T-helper 1 cell treated with Interleukin-12 subunit alpha and Interleukin-12 subunit beta and Interleukin-4 antibody, amounts not matched to agents 30 μg/mL and 1 μg/mL, for 36 hours (primary cell): ENCODE data around the gene VEPH1.

ENCODE experiments used
- H3K27ac Mint-ChIP-seq: one replicate; pipeline ENCODE4 v1.8.0; 2021; ENCODE audit warnings: mild to moderate bottlenecking, mixed read lengths
- H3K27me3 Mint-ChIP-seq: one replicate; pipeline ENCODE4 v1.8.0; 2021; ENCODE audit warnings: low read depth, mixed read lengths
- H3K36me3 Mint-ChIP-seq: one replicate; pipeline ENCODE4 v1.8.0; 2021; ENCODE audit warnings: low read depth, mixed read lengths
- H3K4me1 Mint-ChIP-seq: one replicate; pipeline ENCODE4 v1.8.0; 2021; ENCODE audit warnings: low read depth, mixed read lengths
- H3K4me3 Mint-ChIP-seq: one replicate; pipeline ENCODE4 v1.8.0; 2021; ENCODE audit warnings: mild to moderate bottlenecking, moderate library complexity, mixed read lengths
- H3K9me3 Mint-ChIP-seq: one replicate; pipeline ENCODE4 v1.8.0; 2021; ENCODE audit warnings: mixed read lengths

Gene VEPH1

GRCh38 chr3:157297328-157297915, 205.8 kb downstream of the VEPH1 start:
- Mint-ChIP-seq H3K27ac (no peak overlapping the region), H3K4me1 (no peaks in the 10 kb centered on the region), H3K9me3 (no peaks in the 10 kb centered on the region), H3K27me3 (peaks cover 3% of the 10 kb centered on the region), H3K4me3 (no peak overlapping the region), H3K36me3 (no peaks in the 10 kb centered on the region)

GRCh38 chr3:157294953-157295352, 208.3 kb downstream of the VEPH1 start:
- no peak overlapping the region for H3K4me3 Mint-ChIP-seq
- H3K27me3 Mint-ChIP-seq, result peaks cover 3% of the 10 kb centered on the region
- no peaks in the 10 kb centered on the region for H3K4me1 Mint-ChIP-seq
- no peaks in the 10 kb centered on the region for H3K36me3 Mint-ChIP-seq
- H3K9me3 Mint-ChIP-seq, result no peaks in the 10 kb centered on the region
- no peak overlapping the region for H3K27ac Mint-ChIP-seq

DNA sequence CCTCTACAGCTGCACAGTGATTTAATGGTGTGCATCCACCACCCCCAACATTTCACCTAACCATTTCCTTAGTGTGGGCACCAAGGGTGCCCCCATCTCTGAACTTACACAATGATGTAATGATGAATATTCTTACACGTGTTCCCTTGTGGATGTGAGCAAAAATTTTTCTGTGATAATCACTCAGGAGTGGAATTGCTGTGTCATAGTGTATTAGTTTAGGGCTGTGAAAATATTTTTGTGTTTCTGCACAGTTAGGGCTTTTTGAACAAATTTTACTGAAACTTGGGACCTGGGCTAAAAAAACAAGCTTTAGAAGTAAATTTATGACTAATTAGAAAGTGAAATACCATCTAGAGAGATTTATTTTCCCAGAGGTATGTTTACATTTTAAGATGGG, 208.7 kb downstream of the VEPH1 start:
- no peaks in the 10 kb centered on the region for H3K9me3 Mint-ChIP-seq
- peaks cover 3% of the 10 kb centered on the region for H3K27me3 Mint-ChIP-seq
- H3K4me1 Mint-ChIP-seq, result no peaks in the 10 kb centered on the region
- no peak overlapping the region for H3K27ac Mint-ChIP-seq
- H3K4me3 Mint-ChIP-seq, result no peak overlapping the region
- H3K36me3 Mint-ChIP-seq, result no peaks in the 10 kb centered on the region

GRCh38 chr3:157290766-157291165, 212.4 kb downstream of the VEPH1 start:
- Mint-ChIP-seq H3K27ac (no peak overlapping the region), H3K27me3 (peaks cover 3% of the 10 kb centered on the region), H3K36me3 (no peaks in the 10 kb centered on the region), H3K4me3 (no peak overlapping the region), H3K4me1 (no peaks in the 10 kb centered on the region), H3K9me3 (no peaks in the 10 kb centered on the region)

- Mint-ChIP-seq H3K4me3 (no peak overlapping the region), H3K27ac (no peak overlapping the region), H3K4me1 (no peaks in the 10 kb centered on the region), H3K27me3 (no peaks in the 10 kb centered on the region), H3K36me3 (no peaks in the 10 kb centered on the region), H3K9me3 (no peaks in the 10 kb centered on the region)
Observed at GRCh38 chr3:157285966-157286365, 217.2 kb downstream of the VEPH1 start.

DNA sequence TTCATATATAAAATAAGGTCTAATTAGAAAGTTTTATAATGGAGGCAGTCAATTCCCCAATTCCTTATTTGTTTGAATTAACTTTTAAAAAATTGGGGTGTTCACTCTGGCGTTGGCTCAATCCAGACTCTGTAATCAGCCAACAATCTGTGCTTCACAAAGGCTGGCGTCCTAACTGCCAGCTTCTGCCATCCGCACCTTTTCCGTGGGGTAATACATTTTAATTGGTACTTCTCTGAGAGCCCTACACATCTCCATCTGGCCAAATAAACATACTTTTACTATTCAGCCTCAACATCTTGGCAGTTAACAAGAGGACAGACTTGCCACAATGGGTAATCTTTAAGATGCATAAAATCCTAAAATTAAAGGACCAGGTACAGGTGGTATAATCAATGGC, 218.1 kb downstream of the VEPH1 start:
- Mint-ChIP-seq H3K9me3 (no peaks in the 10 kb centered on the region), H3K4me3 (no peak overlapping the region), H3K27ac (no peak overlapping the region), H3K4me1 (no peaks in the 10 kb centered on the region), H3K27me3 (no peaks in the 10 kb centered on the region), H3K36me3 (no peaks in the 10 kb centered on the region)

DNA sequence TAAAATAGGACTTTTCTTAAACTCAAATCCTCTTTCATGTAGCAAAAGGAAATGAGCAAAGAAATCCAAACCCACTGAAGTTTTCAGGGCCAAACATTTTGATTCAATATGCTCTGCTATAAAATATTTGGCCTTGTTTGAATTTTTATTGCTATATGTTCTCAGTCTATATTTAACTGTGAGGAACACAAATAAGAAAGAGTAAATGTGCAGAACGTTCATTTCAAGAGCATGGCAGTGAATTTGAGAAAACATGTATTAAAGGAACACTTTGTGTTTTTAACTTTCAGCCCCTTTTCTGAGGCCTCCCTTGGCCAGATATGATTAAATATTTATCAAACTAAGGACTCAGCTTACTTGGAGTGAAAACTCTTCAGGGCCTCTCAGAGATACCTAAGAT, 218.5 kb downstream of the VEPH1 start:
- H3K9me3 Mint-ChIP-seq, result no peaks in the 10 kb centered on the region
- no peak overlapping the region for H3K4me3 Mint-ChIP-seq
- no peaks in the 10 kb centered on the region for H3K36me3 Mint-ChIP-seq
- H3K27me3 Mint-ChIP-seq, result no peaks in the 10 kb centered on the region
- H3K27ac Mint-ChIP-seq, result no peak overlapping the region
- no peaks in the 10 kb centered on the region for H3K4me1 Mint-ChIP-seq

- Mint-ChIP-seq H3K36me3 (no peaks in the 10 kb centered on the region), H3K9me3 (no peaks in the 10 kb centered on the region), H3K27me3 (no peaks in the 10 kb centered on the region), H3K4me1 (no peaks in the 10 kb centered on the region), H3K27ac (no peak overlapping the region), H3K4me3 (no peak overlapping the region)
Observed at GRCh38 chr3:157282261-157283191, 220.7 kb downstream of the VEPH1 start.

GRCh38 chr3:157280786-157281185, 222.4 kb downstream of the VEPH1 start:
- H3K27me3 Mint-ChIP-seq, result no peaks in the 10 kb centered on the region
- no peaks in the 10 kb centered on the region for H3K9me3 Mint-ChIP-seq
- no peaks in the 10 kb centered on the region for H3K36me3 Mint-ChIP-seq
- H3K4me3 Mint-ChIP-seq, result no peak overlapping the region
- H3K4me1 Mint-ChIP-seq, result no peaks in the 10 kb centered on the region
- no peak overlapping the region for H3K27ac Mint-ChIP-seq

DNA sequence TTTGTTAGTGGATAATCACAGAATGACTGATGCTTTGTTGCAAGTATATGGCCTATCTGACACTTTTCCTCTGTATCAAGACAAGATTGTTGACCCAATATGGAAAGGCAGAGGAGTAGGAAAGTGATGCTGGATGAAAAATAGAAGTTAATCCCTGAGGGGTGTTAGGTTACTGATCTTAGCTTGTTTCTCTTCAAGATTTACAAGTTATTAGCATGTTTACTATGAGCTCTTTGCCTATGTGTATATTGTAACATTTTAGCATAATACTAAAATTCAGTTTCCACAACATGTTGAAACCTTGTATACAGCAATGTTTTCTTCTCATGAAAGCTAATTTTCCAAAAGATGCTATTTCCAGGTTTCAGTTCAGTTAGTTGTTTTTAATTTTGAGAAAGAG, 222.9 kb downstream of the VEPH1 start:
- H3K36me3 Mint-ChIP-seq, result no peaks in the 10 kb centered on the region
- no peak overlapping the region for H3K27ac Mint-ChIP-seq
- H3K4me1 Mint-ChIP-seq, result no peaks in the 10 kb centered on the region
- no peaks in the 10 kb centered on the region for H3K27me3 Mint-ChIP-seq
- H3K9me3 Mint-ChIP-seq, result no peaks in the 10 kb centered on the region
- H3K4me3 Mint-ChIP-seq, result no peak overlapping the region

DNA sequence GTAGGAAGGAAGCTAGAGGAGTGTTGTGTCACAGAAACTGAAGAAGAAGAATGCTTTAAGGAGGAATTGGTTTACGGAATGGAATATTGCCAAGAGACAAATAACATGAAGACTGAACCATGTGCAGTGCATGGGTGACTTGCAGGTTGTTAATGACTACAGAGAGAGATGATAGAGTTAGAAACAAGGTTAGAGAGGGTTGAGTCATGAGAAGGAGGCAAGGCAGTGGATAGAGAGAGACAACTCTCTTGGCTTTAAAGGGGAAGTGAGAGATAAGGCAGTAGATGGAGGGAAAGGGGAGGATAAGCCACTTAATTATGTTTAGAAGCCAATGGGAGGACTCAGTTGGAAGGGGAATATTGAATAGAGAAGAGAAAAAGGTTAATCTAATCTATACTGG, 224.0 kb downstream of the VEPH1 start:
- H3K9me3 Mint-ChIP-seq, result no peaks in the 10 kb centered on the region

GRCh38 chr3:157276801-157277200, 226.4 kb downstream of the VEPH1 start:
- H3K4me1 Mint-ChIP-seq, result no peaks in the 10 kb centered on the region
- H3K36me3 Mint-ChIP-seq, result no peaks in the 10 kb centered on the region
- H3K4me3 Mint-ChIP-seq, result no peak overlapping the region

More for the DNA sequence above, 224.0 kb downstream of the VEPH1 start:
- H3K4me3 Mint-ChIP-seq, result no peak overlapping the region
- no peaks in the 10 kb centered on the region for H3K27me3 Mint-ChIP-seq
- no peak overlapping the region for H3K27ac Mint-ChIP-seq
- H3K36me3 Mint-ChIP-seq, result no peaks in the 10 kb centered on the region
- no peaks in the 10 kb centered on the region for H3K4me1 Mint-ChIP-seq

DNA sequence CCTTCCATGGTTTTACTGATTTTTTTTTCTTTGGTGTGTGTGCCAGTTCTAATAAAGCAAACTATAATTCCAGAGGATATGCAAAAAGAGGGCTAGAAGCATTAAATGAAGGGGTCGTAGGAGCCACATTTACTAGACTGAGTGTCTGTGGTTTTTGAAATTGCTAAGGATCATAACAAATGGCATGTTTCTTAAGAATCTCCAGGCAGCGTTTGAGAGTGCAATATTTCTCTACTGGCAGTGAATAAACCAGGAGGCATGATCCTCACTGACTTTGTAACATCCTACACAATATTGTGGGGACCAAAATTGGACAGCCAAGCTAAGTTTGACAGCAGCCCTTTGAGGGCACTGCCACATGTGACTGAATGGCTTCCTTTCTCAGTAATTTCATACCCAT, 227.4 kb downstream of the VEPH1 start:
- H3K27me3 Mint-ChIP-seq, result no peaks in the 10 kb centered on the region
- H3K4me1 Mint-ChIP-seq, result no peaks in the 10 kb centered on the region
- H3K4me3 Mint-ChIP-seq, result no peak overlapping the region
- H3K9me3 Mint-ChIP-seq, result no peaks in the 10 kb centered on the region
- no peaks in the 10 kb centered on the region for H3K36me3 Mint-ChIP-seq
- no peak overlapping the region for H3K27ac Mint-ChIP-seq

More at GRCh38 chr3:157276801-157277200, 226.4 kb downstream of the VEPH1 start:
- no peak overlapping the region for H3K27ac Mint-ChIP-seq
- no peaks in the 10 kb centered on the region for H3K9me3 Mint-ChIP-seq
- H3K27me3 Mint-ChIP-seq, result no peaks in the 10 kb centered on the region

- no peaks in the 10 kb centered on the region for H3K9me3 Mint-ChIP-seq
- H3K27ac Mint-ChIP-seq, result no peak overlapping the region
- no peak overlapping the region for H3K4me3 Mint-ChIP-seq
- H3K4me1 Mint-ChIP-seq, result no peaks in the 10 kb centered on the region
- H3K27me3 Mint-ChIP-seq, result no peaks in the 10 kb centered on the region
- H3K36me3 Mint-ChIP-seq, result no peaks in the 10 kb centered on the region
Observed at GRCh38 chr3:157274644-157275137, 228.5 kb downstream of the VEPH1 start.

GRCh38 chr3:157271283-157271882, 231.8 kb downstream of the VEPH1 start:
- H3K27ac Mint-ChIP-seq, result no peak overlapping the region
- no peak overlapping the region for H3K4me3 Mint-ChIP-seq
- no peaks in the 10 kb centered on the region for H3K9me3 Mint-ChIP-seq
- peaks cover 4% of the 10 kb centered on the region for H3K27me3 Mint-ChIP-seq
- H3K36me3 Mint-ChIP-seq, result no peaks in the 10 kb centered on the region
- H3K4me1 Mint-ChIP-seq, result no peaks in the 10 kb centered on the region
